OCI-M1 (cell line): ENCODE results near the gene BCKDHA.
"Not testable (repeated sequence)": the region's sequence is repeated elsewhere in the genome, so short reads cannot be mapped to it uniquely, and the experiment has no call there.

Experiments
- DNase-seq: peaks from one replicate; lab custom pipeline; 2025; lab: John Stamatoyannopoulos, UW

BCKDHA gene

DNA sequence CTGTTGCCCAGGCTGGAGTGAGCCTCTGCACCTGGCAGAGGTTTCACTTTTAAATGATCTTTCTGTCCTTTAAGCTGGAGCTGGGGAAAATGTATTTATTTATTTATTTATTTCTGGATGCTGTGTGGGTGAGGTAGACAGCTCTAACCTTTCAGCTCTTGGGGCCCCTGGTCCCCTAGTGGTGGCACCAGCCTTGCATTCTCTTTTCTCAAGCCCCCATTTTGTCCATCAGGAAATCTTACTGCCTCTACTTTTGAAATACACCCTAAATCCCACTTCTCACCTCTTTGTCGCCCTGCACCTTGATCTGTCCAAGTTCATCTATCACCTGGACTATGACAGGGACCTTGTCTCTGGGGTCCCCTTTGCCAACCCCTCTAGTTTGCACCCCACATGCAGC, 31.5 kb upstream of the BCKDHA start:
- peak; percentile 55 for DNase-seq

DNA sequence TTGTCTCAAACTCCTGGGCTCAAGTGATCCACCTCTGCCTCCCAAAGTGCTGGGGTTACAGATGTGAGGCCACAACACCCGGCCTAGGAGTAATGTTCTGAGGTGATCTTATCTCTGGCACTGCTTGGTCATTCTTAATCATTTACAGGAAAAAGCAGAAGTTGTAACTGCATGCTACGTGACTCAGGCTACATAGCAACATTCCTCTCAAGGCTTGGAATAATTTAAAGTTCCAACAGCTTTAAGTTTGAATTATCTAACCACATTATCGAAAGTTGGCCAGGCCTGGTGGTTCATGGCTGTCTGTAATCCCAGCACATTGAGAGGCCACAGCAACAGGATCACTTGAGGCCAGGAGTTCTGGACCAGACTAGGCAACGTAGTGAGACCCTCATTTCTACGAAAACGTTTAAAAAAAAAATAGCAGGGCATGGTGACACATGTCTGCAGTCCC, 29.7 kb upstream of the BCKDHA start:
- DNase-seq, result peak; percentile 98

DNA sequence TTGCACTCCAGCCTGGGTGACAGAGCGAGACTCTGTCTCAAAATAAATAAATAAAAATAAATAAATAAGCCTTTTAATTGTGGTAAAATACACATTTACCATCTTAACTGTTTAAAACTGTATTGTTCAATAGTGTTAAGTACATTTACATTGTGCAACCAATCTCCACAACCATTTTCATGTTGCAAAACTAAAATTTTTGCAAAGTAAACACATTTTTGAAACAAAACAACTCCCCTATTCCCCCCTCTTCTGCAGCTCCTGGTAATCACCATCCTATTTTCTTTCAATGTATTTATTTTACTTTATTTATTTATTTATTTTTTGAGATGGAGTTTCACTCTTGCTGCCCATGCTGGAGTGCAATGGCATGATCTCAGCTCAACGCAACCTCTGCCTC, 27.8 kb upstream of the BCKDHA start:
- DNase-seq, result no peak

GRCh38 chr19:41371119-41371518, 26.5 kb upstream of the BCKDHA start:
- not testable (repeated sequence) for DNase-seq

- DNase-seq, result no peak
These were observed 26.1 kb upstream of the BCKDHA start for GRCh38 chr19:41371541-41371940.

DNA sequence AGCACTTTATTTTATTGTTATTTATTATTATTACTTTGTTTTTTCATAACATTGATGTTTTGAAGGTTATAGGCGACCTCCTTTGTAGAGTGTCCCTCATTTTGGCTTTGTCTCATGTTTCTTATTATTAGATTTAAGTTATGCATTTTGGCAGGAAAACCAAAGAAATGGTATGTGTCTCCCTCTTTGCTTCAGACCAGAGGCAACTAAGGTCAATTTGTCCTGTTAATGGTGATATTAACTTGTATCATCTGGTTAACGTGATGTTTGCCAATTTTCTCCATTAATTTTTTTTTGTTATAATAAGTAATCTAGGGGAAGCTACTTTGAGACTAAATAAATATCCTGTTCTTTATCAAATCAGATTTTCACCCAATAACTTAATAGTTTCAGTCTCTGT, 25.1 kb upstream of the BCKDHA start:
- DNase-seq, result no peak

GRCh38 chr19:41373993-41374392, 23.6 kb upstream of the BCKDHA start:
- no peak for DNase-seq

DNA sequence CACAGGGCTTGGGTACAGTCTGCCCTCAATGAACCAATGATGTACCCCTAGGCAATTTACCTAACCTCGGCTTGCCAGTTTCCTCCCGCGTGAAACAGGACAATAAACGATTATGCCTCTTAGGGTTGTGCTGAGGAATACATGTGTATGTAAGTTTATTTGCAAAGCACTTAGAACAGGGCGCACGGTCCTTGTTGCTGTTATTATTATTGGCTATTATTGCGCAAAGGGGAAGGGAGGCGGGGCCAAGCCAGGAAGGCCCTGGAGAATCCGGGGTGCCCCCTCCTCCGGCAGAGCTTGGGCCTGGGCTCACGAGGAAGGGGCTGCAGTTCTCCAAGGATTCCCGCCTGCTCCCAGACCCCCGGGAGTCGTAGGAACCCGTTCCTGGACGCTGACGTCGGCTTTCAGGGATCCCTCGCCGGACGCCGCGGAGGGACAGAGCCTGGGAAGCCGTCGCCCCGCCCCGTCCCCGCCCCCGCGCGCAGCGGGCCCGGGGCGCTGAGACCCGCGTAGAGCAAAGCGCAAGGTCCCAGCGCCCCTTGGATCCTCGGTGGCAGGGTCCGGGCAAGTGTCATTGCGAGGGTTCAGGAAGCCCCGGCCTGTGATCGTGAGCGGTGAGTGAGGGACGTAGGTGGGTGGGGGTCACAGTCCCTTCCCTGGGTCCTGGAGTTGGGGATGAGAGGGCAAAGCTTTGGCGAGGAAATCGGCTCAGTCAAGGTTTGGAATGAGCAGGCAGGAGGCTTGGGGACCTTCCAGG, 21.2 kb upstream of the BCKDHA start, which contains the start of gene TMEM91:
Gene TMEM91, plus strand, starts transcription at position 293 of the 757 bp plus-strand sequence. CDS start 1,777 bp downstream, outside the sequence.
- no peak for DNase-seq

- DNase-seq, result no peak
These were observed 20.6 kb upstream of the BCKDHA start for GRCh38 chr19:41376998-41377365.

DNA sequence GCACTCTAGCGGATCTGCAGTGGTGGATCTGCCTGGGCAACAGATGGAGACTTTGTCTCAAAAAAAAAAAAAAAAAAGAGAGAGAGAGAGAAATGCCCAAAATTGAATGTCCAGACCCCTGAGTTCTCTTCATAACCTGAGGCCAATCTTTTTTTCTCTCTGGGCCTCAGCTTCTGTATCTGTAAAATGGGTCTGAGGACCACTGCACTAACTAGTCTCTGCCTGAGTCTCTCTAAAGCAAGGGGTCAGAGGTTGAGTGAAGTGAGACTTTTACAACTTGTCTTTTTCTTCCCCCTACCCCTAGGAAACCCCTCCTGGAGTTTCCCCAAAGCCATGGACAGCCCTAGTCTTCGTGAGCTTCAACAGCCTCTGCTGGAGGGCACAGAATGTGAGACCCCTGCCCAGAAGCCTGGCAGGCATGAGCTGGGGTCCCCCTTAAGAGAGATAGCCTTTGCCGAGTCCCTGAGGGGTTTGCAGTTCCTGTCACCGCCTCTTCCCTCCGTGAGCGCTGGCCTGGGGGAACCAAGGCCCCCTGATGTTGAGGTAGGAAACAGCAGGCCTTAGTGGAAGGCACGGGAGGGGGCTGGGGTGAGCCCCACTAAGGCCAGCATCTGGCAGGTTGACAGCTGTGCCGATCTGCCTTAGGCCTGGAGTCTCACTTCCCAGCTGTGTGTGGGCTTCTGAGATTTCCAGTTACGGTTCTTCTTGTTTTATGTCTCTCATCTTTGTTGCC, 19.5 kb upstream of the BCKDHA start:
- no peak for DNase-seq

DNA sequence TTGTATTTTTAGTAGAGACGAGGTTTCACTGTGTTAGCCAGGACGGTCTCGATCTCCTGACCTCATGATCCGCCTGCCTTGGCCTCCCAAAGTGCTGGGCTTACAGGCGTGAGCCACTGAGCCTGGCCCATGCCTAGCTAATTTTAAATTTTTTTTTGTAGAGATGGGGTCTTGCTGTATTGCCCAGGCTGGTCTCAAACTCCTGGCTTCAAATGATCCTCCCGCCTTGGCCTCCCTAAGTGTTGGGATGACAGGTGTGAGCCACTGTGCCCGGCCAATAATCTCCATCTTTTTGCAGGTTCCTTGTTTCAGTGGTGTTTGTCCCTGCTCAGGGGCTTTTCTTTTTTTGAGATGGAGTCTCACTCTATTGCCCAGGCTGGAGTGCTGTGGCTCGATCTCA, 16.1 kb upstream of the BCKDHA start:
- DNase-seq, result not testable (repeated sequence)

- DNase-seq, result no peak
These were observed 13.3 kb upstream of the BCKDHA start for GRCh38 chr19:41384351-41384750.

GRCh38 chr19:41386442-41386841, 11.2 kb upstream of the BCKDHA start:
- no peak for DNase-seq

- DNase-seq, result no peak
These were observed 6.0 kb upstream of the BCKDHA start for GRCh38 chr19:41391618-41392017.

DNA sequence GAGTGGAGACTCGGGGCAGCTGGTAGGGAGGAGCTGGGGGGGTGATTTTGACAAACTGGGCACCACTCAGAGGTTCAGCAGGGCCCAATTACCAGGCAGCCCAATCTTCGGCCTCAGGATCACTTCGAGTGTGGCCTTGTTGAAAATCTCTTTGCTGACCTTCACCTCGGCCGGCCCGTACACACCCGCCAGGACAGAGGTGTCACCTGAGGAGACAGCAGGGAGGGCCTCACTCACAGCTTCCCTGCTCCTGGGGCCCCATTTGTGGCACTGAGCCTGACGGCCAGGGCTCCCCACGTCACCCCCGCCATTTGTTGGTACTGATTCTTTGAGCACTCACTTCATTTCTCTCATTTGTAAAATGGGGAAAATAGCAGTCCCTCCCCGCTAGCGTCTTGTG, 4.8 kb upstream of the BCKDHA start:
- DNase-seq, result no peak

- no peak for DNase-seq
These were observed 2.3 kb upstream of the BCKDHA start for GRCh38 chr19:41395355-41395754.

- no peak for DNase-seq
These were observed 416 bp downstream of the BCKDHA start for GRCh38 chr19:41398050-41398418.

DNA sequence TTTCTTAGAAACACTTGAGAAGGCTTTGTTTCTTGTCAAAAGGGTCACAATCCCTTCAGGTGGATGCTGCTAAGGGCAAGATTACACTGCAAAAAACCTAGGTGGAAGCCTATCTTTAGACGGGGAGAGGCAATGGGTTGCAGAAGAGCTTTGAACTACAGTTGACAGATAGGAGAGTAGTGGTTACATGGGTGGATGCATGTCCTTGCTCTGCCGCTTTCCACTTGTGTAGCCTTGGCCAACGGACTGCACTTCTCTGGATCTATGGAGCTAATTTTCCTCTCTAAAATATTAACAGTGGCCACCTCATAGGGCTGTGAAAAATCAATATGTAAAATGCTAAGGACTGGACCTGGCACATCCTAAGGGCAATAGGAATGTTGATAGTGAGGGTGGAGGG, 980 bp downstream of the BCKDHA start:
- DNase-seq, result no peak

- no peak for DNase-seq
These were observed 1.5 kb downstream of the BCKDHA start for GRCh38 chr19:41399091-41399490.

GRCh38 chr19:41399525-41399924, 1.9 kb downstream of the BCKDHA start:
- no peak for DNase-seq

DNA sequence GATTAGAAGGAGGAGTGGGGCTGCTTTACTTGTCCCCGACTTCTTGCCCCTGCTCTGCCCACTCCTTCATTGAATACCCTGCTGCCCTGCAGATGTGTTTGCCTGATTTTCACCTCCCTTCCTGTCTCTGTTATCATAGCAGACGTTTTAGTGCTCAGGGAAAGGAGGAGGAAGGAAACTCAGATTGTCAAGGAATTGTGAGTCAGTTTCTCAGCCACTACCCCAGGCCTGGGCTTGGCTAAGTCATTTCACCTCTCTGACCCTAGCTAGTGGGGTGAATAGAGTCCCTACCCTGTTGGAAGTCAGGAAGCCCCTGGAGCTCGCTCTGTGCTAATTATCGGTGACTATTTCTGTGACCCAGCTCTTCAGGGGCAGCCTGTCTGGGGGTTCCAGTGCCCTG, 3.9 kb downstream of the BCKDHA start:
- DNase-seq, result no peak

DNA sequence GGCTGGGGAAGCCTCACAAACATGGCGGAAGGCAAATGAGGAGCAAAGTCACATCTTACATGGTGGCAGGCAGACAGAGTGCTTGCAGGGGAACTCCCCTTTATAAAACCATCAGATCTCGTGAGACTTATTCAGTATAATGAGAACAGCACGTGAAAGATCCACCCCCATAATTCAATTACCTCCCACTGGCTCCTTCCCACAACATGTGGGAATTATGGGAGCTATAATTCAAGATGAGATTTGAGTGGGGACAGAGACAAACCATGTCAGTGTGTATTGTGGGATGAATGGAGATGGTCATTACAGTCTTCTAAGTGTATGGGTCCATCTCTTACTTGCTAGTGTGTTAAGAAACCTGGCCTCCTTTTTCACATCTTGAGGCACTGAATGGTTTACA, 4.4 kb downstream of the BCKDHA start:
- no peak for DNase-seq

DNA sequence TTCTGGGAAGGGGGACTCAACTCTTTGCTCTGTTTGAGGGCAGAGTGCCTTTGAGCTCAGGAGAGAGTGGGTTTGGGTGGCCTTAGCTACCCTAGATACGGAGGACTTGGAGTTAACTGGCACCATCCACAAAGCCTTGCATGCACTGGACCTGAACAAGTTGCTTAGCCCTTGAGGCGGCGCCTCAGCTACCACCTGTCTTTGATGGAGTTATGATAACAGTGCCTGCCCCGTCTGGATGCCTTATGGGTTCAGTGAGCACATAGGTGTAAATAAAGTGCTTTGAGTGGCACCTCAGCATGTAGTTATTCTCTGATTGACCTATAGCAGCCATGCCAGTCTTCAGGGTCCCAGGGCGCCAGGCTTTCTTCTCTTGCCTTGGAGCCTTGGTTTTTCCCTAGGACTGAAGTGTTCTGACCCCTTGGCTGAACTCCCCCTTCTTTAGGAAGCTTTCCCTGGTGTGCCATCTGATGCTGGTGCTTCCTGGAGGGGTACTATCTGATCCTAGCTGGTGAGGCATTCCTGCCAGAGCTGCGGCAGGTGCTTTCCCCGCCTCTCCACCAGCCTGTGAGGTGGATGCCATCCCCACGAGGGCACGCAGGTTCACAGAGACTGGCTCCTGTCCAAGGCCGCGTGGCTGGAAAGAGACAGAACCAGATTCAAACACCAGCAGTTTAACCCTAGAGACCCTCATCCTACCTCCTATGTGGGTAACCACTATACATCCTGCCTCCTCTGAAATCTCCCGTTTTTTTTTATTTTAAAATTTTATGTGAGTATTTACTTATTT, 5.8 kb downstream of the BCKDHA start:
- no peak for DNase-seq
